ENCODE data around the gene ASTN2.
"Not testable (repeated sequence)": the region's sequence is repeated elsewhere in the genome, so short reads cannot be mapped to it uniquely, and the experiment has no call there.

The ASTN2 gene

GRCh38 chr9:116944714-116945534 lies 469.9 kb downstream of the ASTN2 start:
- no peak for DNase-seq

DNA sequence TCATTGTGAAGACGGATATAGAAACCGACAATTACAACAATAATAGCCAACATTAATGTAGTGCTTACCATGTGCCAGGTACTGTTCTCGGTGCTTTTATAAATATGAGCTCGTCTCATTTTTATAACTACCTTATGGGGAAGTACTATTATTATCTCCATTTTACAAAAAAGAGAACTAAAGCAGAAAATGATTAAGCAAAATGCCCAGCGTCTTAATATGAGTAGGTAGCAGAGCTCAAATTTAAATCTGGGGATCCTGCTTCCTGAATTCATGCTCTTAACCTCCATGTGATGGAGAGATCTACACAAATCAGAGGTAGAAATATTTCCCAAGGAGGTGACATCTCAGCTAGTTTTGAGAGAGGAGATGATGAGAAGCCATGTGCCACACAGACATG lies 470.9 kb downstream of the ASTN2 start:
- no peak for DNase-seq

- DNase-seq = no peak
Observed at GRCh38 chr9:116942593-116943061, 472.2 kb downstream of the ASTN2 start.

- DNase-seq = no peak
Observed at GRCh38 chr9:116941266-116941665, 473.6 kb downstream of the ASTN2 start.

DNA sequence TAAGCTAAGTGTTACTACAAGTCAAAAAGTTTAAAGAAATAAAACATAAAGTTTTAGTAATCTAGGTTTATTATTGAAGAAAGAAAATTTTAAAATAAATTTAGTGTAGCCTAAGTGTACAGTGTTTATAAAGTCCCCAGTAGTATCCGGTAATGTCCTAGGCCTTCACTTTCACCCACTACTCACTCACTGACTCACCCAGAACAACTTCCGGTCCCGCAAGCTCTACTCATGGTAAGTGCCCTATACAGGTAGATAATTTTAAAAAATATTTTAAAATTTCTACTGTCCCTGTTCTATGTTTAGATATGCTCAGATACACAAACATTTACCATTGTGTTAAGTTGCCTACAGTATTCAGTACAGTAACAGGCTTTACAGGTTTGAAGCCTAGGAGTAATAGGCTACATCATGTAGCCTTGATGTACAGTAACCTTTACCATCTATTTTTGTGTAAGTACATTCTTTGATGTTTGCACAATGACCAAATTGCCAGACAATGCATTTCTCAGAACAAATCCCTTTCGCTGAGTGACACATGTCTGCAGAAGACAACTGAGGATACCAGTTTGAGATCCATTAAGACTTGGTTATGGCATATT lies 474.1 kb downstream of the ASTN2 start:
- no peak for DNase-seq

GRCh38 chr9:116939614-116940013 lies 475.2 kb downstream of the ASTN2 start:
- DNase-seq = no peak

DNA sequence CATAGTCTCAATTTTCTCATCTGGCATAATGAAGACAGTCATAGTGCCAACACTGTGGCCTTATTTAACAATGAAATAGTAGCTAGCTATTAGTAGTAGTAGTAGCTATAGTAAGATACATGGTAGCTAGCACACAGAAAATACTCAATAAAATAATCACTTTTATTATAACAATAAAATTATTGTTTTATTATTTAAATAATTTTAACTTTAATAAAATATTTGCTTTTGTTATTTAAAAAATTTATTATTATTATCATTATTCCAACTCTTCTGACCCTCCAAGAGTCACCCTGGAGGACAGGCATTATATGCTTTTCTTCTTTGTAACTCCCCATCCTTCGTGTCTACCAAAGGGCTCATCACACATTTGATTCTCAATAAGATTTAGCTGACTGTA lies 475.7 kb downstream of the ASTN2 start:
- DNase-seq = no peak

DNA sequence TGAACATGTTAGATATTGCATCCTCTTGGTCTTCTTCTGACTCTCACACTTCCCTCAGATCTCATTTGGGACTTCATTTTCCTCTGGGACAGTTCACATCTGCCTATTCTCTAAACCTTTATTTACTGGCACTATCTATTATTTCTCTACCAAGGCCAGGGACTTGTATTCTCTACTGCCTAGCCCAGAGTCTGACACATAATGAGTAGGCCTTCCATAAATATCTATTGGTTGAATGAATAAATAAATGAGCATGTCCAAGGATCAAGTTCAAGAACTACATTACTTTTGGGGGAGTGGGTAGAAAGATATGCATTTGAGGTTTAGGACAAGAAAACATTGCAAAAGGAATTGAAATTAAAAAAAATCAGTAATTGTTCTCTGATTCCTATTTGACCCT lies 477.5 kb downstream of the ASTN2 start:
- DNase-seq = no peak

DNA sequence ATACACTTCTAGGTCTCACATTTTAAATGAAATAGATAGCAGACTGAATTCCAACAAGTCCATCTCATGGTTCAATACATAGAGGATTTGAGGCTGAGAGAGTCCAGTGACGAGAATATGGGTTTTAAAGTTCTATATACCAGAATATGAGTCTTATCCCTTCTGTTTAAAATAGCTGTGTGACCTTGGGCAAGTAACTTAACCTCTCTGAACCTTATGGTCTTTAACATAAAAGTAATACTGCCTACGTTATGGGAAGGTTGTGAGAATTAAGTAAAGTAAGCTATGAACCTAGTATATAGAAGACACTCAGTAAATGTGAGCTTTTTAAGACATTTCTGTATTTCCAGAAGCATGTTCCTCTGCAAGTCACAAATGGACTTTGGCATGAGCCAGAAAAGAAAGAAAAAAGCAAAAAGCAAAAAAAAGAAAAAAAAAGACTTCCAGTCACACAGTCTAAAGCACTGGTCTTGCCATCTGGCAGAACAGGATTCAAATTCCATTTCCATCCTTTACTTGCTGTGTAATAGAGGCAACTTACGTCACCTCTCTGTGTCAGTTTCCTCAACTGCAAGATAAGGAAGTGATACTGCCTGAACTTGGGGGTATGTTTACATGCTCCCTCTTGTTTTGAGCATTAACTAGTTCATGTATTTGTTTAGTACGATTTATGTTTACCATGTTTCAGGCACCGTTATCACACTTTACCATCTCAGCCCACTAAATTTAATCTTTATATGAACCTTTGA lies 479.5 kb downstream of the ASTN2 start:
- no peak for DNase-seq

GRCh38 chr9:116934131-116934530 lies 480.7 kb downstream of the ASTN2 start:
- DNase-seq = no peak

GRCh38 chr9:116933251-116933650 lies 481.6 kb downstream of the ASTN2 start:
- DNase-seq = no peak

GRCh38 chr9:116929621-116930020 lies 485.2 kb downstream of the ASTN2 start:
- DNase-seq = no peak

DNA sequence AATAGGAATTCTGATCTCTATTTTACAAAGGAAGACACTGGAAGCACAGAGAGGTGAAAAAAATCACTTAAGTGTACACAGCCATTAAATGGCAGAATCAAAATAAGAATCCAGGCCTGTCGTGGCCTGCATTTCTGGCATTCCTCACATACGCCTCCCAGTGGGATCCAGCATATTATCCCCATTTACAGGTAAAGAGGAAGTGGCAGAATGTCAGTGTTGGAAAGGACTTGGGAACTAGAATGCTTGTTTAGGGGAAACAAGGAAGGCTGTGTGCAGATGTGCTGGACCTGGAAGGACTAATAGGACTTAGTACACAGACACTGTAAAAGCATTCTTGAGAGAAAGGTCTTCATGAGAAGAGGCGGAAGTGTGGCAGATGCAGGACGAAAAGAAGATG lies 486.0 kb downstream of the ASTN2 start:
- DNase-seq = peak; percentile 83

DNA sequence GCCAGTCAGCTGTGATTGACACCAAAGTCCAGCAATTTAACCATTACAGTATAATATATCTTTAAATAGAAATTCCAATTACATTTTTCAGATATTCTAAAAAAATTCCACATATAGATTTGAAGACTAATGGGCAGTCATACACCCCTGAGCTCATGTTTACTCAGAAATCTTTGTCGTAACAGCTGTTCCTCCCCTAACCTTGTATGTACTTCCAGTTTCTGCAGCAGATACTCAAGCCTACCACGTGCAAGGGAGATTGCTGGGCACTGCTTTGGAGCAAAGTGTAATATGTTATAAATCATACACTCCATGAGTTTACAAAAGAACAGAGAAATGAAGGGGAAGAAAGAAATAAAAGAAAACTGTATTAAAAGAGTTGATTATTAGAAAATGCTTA lies 486.6 kb downstream of the ASTN2 start:
- DNase-seq = no peak

GRCh38 chr9:116927726-116928125 lies 487.1 kb downstream of the ASTN2 start:
- no peak for DNase-seq

DNA sequence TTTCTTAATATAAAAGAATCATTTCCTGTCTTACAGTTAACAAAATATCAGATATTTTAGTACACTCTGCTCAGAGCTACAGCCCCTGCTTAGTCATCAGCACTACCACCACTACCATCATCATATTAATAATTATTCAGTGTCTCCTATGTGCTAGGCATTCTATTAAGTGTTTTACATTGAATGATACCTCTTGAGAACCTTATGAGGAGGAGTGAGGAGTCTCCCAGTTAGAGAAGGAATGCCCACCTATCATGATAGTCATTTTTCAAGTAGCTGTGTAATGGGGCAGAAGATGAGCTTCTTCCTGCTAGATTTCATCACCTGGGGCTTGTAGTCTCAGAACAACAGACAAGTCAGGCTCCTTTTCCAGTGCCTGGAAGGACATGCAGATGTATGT lies 489.7 kb downstream of the ASTN2 start:
- DNase-seq = no peak

- DNase-seq = no peak
Observed at GRCh38 chr9:116924462-116925110, 490.3 kb downstream of the ASTN2 start.

GRCh38 chr9:116917895-116918508 lies 496.9 kb downstream of the ASTN2 start:
- not testable (repeated sequence) for DNase-seq

DNA sequence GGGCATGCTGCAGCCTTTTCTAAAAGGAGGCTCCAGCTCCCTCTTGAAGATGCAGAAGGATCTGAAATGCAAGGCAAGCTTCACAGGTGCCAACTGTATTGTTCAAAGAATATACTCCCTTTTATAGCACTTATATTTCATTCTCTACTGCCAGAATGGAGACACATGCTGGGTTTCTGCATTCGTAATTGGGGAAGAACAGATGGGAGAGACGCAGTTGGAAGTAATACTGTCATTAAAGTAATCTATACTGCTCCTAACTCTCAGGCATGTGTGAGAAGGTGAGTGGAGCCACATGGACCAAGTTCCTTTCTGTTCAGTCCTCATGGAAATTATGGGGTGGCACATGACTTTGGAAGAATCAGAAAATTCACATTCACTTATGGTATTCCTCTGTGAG lies 501.3 kb downstream of the ASTN2 start:
- no peak for DNase-seq

DNA sequence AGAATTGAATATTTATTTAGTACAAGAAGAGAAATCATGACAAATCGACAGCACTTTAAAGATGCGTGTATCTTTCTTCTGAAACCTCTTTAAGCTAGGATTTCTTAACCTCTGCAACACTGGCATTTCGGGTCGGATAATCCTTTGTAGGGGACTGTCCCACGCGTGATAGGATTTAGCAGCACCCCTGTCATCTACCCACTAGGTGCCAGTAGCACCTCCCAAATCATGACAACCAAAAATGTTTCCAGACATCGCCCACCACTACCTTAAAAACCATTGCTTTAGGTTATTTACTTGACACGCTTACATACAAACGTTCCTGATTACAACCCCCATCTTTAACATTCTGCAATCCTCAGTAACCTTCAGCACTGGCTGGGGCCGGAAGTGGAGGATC lies 504.7 kb downstream of the ASTN2 start:
- DNase-seq = no peak

GRCh38 chr9:116907989-116908388 lies 506.9 kb downstream of the ASTN2 start:
- DNase-seq = no peak

GRCh38 chr9:116905171-116905588 lies 509.7 kb downstream of the ASTN2 start:
- no peak for DNase-seq

DNA sequence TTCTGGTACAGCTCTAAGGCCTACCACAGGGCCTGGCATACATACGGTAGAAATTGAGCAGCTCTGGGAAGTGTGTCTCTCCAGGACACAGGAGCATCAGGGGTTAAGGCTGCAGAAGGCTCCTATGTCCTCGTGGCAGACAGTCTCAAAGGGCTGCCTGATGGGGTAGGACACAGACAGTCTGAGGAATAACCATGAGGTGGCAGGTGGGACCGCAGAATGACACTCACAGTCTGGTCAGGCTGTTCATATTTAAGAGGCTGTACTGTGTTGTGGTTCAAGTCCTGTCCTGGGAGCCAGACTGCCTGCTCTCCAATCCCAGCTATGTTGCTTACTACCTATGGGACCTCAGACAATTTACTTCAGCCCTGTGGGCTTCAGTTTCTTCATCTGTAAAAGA lies 510.7 kb downstream of the ASTN2 start:
- no peak for DNase-seq
